Measurements from ENCODE around the gene SNAPC1.

DNA sequence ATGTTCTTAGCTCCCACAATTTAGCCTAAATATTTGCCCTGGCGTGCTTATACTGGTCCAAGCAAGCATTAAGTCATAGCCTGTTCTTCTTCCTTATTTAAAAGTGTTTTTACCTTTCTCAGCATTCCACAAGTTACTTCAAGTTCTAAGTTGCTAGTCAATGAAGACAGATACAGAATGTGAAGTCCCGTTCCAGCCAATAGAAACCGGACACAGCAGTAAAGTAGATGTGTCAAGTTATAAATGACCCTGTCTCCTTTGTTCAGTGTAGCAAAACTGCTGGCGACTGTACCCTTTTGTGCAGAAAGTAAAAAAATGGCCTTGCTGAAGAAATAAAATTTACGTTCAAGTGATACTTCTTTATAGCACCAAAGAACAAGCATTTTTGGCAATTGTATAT lies 3.9 kb downstream of the SNAPC1 start:
- TF ChIP-seq, protein P1, sequence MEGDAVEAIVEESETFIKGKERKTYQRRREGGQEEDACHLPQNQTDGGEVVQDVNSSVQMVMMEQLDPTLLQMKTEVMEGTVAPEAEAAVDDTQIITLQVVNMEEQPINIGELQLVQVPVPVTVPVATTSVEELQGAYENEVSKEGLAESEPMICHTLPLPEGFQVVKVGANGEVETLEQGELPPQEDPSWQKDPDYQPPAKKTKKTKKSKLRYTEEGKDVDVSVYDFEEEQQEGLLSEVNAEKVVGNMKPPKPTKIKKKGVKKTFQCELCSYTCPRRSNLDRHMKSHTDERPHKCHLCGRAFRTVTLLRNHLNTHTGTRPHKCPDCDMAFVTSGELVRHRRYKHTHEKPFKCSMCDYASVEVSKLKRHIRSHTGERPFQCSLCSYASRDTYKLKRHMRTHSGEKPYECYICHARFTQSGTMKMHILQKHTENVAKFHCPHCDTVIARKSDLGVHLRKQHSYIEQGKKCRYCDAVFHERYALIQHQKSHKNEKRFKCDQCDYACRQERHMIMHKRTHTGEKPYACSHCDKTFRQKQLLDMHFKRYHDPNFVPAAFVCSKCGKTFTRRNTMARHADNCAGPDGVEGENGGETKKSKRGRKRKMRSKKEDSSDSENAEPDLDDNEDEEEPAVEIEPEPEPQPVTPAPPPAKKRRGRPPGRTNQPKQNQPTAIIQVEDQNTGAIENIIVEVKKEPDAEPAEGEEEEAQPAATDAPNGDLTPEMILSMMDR (conservative IDR thresholded peaks at IDR 0.05 in 1 of 2, IDR thresholded peaks at IDR 0.05 in 1 of 2; ENCODE audit: low read depth in 1 of 2, low read length in 2 of 2), result no peak
- TF ChIP-seq EZH2 (IDR thresholded peaks at IDR 0.05; ENCODE audit: low read length, missing control alignments), result no peak

Measured in fibroblast of lung (primary cell).